C4-2B (cell line): ENCODE data around the gene ATXN7L1.

Experiments
- H3K27ac ChIP-seq: fragments of 450-650 bp; 2 replicates; pipeline ENCODE4 v1.5.1; 2017
- CTCF ChIP-seq: fragments of 450-650 bp; conservative IDR thresholded peaks from 2 replicates; pipeline ENCODE4 v1.5.1; 2017; ENCODE audit warnings: mild to moderate bottlenecking
- ZFX ChIP-seq: fragments of 450-650 bp; IDR thresholded peaks from 2 replicates; pipeline ENCODE4 v1.6.1; 2017

The ATXN7L1 gene

GRCh38 chr7:105779856-105780780 lies 96.3 kb downstream of the ATXN7L1 start:
- H3K27ac ChIP-seq, result no peak overlapping the region
- TF ChIP-seq CTCF, result no peak
- TF ChIP-seq ZFX, result no peak

- TF ChIP-seq ZFX, result no peak
- no peak for TF ChIP-seq CTCF
- no peak overlapping the region for H3K27ac ChIP-seq
Measured at GRCh38 chr7:105778956-105779355, 97.4 kb downstream of the ATXN7L1 start.

- TF ChIP-seq ZFX, result no peak
- no peak for TF ChIP-seq CTCF
- H3K27ac ChIP-seq, result no peak overlapping the region
Measured at GRCh38 chr7:105776986-105777910, 99.2 kb downstream of the ATXN7L1 start.

GRCh38 chr7:105776068-105776790 lies 100.2 kb downstream of the ATXN7L1 start:
- no peak overlapping the region for H3K27ac ChIP-seq
- TF ChIP-seq ZFX (no peak), CTCF (no peak)

- H3K27ac ChIP-seq, result no peak overlapping the region
- TF ChIP-seq ZFX (no peak), CTCF (no peak)
Measured at GRCh38 chr7:105775580-105775979, 100.8 kb downstream of the ATXN7L1 start.

- no peak overlapping the region for H3K27ac ChIP-seq
Measured at GRCh38 chr7:105773030-105773460, 103.4 kb downstream of the ATXN7L1 start.

More at GRCh38 chr7:105773030-105773460, 103.4 kb downstream of the ATXN7L1 start:
- TF ChIP-seq ZFX (no peak), CTCF (no peak)
